ENCODE measurements around the gene GAS2. TPM values are rescaled to one million over a fixed set of nuclear protein-coding genes. Genes with fewer than 3 reads are reported as not detected.

GAS2 gene
- polyA plus RNA-seq, 1 donor: 5.8 TPM

DNA sequence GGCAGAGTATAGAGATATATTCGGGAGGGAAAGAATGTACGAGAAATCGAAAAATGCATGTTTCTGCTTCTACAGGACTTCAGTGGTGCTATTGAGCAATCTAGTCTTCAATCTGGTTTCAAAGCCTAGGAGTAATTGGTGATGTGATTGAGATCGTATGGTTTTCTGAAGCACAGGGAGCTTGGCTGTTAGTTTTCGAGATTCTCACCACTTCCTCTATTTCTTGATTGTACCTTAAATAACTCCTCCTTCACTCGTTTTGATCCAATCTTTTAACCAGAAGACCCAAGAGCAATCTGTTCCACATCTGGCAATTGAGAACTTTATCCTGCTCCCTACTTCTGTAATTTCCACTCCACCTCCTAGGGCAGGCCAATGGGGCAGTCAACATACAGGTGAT lies 193.3 kb downstream of the GAS2 start:
- Histone ChIP-seq H3K27me3 (ENCODE audit: control insufficient read depth, insufficient read depth, low read length) (no peaks in the 10 kb centered on the region), H3K27ac (ENCODE audit: low read length) (no peak overlapping the region), H3K4me3 (ENCODE audit: low read length) (no peak overlapping the region), H3K4me1 (ENCODE audit: control insufficient read depth, insufficient read depth, low read length) (no peaks in the 10 kb centered on the region), H3K36me3 (ENCODE audit: control insufficient read depth, insufficient read depth, low read length) (no peaks in the 10 kb centered on the region), H3K9me3 (ENCODE audit: control insufficient read depth, low read depth, low read length) (no peaks in the 10 kb centered on the region)
- no peak for DNase-seq
- WGBS (ENCODE audit: insufficient coverage, low lambda C conversion rate): 80% methylated on average over 1 of the region's 6 CpGs

DNA sequence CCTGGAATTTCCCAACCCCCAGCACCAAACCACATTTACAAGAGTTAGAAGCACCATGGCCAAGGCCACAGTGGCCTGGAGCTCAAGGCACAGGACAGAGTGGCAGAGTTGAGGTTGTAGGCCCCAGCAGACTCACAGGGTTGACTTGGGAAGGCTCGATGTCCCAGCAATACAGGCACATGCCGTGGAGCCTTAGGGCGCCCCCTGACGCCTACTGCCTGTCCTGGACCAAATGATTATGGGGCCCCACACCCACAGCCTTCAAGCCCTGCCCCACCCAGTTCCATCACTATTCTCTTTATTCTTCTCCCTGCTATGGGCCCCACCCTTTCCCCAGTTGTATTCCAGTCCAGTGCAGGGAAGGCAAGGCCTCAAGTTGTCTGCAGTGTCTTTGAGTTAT lies 193.8 kb downstream of the GAS2 start, which contains the start of gene CCDC179:
Gene CCDC179, minus strand, starts transcription at position 234 of the 400 bp plus-strand sequence. Its CDS starts 53 bp downstream, at position 181.
- Histone ChIP-seq H3K27ac (ENCODE audit: low read length) (no peak within 1 kb of the TSS), H3K27me3 (ENCODE audit: control insufficient read depth, insufficient read depth, low read length) (no peaks in the 10 kb centered on the region), H3K4me3 (ENCODE audit: low read length) (no peak within 1 kb of the TSS), H3K4me1 (ENCODE audit: control insufficient read depth, insufficient read depth, low read length) (no peaks in the 10 kb centered on the region), H3K9me3 (ENCODE audit: control insufficient read depth, low read depth, low read length) (no peaks in the 10 kb centered on the region), H3K36me3 (ENCODE audit: control insufficient read depth, insufficient read depth, low read length) (no peaks in the 10 kb centered on the region)
- DNase-seq: no peak
- no CpG with 5 or more reads among the region's 4 CpGs for WGBS (ENCODE audit: insufficient coverage, low lambda C conversion rate)

Other genes starting within 250 kb of the GAS2 start
- gene FANCF, start 40.8 kb upstream of the GAS2 start, polyA plus RNA-seq: 16.5 TPM
- gene SVIP, start 163.2 kb downstream of the GAS2 start, polyA plus RNA-seq: 28.7 TPM
- gene CCDC179, start 193.9 kb downstream of the GAS2 start, polyA plus RNA-seq: not detected

All from large intestine (tissue), 3 donors.